T-cell (primary cell): Measurements from ENCODE around the gene TTN. TPM values are rescaled to one million over a fixed set of nuclear protein-coding genes. Genes with fewer than 3 reads are reported as not detected.

ENCODE experiments used
- ATAC-seq, 4 experiments: fragments of 200-7000 bp in 3 of 4; fragments of 150-1000 bp in 1 of 4; cut with Tn5 transposase; replicated peaks in 1 of 4; 1 replicate in 3 of 4; 2 replicates in 1 of 4; pipeline ENCODE4 v1.10.0; 2021; ENCODE audit warnings: moderate library complexity in 3 of 4, mild to moderate bottlenecking in 2 of 4, moderate number of reproducible peaks in 1 of 4
- CTCF ChIA-PET, 2 donors: fragments of 300-600 bp; sonication (Branson Sonifier 250); formaldehyde crosslinking; loops; one replicate each; lab custom pipeline; 2022; ENCODE audit warnings: antibody characterized with exemption in 2 of 2; lab: Charles Lee
- POLR2A ChIA-PET, 2 donors: fragments of 300-600 bp; sonication (Branson Sonifier 250); formaldehyde crosslinking; loops; one replicate each; lab custom pipeline; 2022; ENCODE audit warnings: antibody characterized with exemption in 2 of 2; lab: Charles Lee
- DNase-seq, 35 experiments: peaks; one replicate each; pipeline versions ENCODE4 v3.0.0 to v3.0.0-alpha.2; 2013 to 2023
- H3K27ac ChIP-seq: one replicate; pipeline ENCODE4 v1.5.1; 2013; ENCODE audit warnings: low read length
- H3K27me3 ChIP-seq, 2 experiments: replicated peaks in 1 of 2; 1 replicate in 1 of 2; 2 replicates in 1 of 2; pipeline versions ENCODE4 v1.6.1 to v1.7.0; 2013; ENCODE audit warnings: low read length in 1 of 2, mixed read lengths in 1 of 2; ENCODE audit not compliant: control insufficient read depth in 2 of 2, insufficient read depth in 2 of 2; ENCODE audit errors: extremely low read depth in 1 of 2
- H3K36me3 ChIP-seq, 2 donors: 1 replicate in 1 of 2; 2 replicates in 1 of 2; pipeline versions ENCODE4 v1.6.1 to v1.7.0; 2013; ENCODE audit warnings: low read length in 1 of 2; ENCODE audit not compliant: control insufficient read depth in 2 of 2, insufficient read depth in 1 of 2; ENCODE audit errors: extremely low read depth in 1 of 2
- H3K4me1 ChIP-seq, 2 experiments: 1 replicate in 1 of 2; 2 replicates in 1 of 2; pipeline versions ENCODE4 v1.6.1 to v1.7.0; 2013; ENCODE audit warnings: low read length in 2 of 2, mixed read lengths in 1 of 2; ENCODE audit not compliant: insufficient read depth in 2 of 2, control insufficient read depth in 1 of 2; ENCODE audit errors: extremely low read depth in 1 of 2
- H3K4me3 ChIP-seq, 2 donors: 1 replicate in 1 of 2; 2 replicates in 1 of 2; pipeline versions ENCODE4 v1.5.1 to v1.7.0; 2013; ENCODE audit warnings: mild to moderate bottlenecking in 2 of 2, low read length in 1 of 2, moderate library complexity in 1 of 2; ENCODE audit not compliant: control insufficient read depth in 1 of 2; ENCODE audit errors: extremely low read depth in 1 of 2
- H3K9me3 ChIP-seq: 2 replicates; pipeline ENCODE4 v1.7.0; 2013
- H3K27ac Mint-ChIP-seq, 2 donors: one replicate each; pipeline ENCODE4 v1.8.0; 2020 to 2021; ENCODE audit warnings: mild to moderate bottlenecking in 2 of 2, mixed read lengths in 2 of 2
- H3K27me3 Mint-ChIP-seq, 2 donors: one replicate each; pipeline ENCODE4 v1.8.0; 2021 to 2022; ENCODE audit warnings: mixed read lengths in 2 of 2
- H3K36me3 Mint-ChIP-seq: one replicate; pipeline ENCODE4 v1.8.0; 2021; ENCODE audit warnings: mixed read lengths
- H3K4me1 Mint-ChIP-seq, 3 donors: one replicate each; pipeline ENCODE4 v1.8.0; 2020 to 2022; ENCODE audit warnings: mixed read lengths in 3 of 3, mild to moderate bottlenecking in 1 of 3
- H3K4me3 Mint-ChIP-seq, 3 donors: one replicate each; pipeline ENCODE4 v1.8.0; 2020 to 2022; ENCODE audit warnings: mild to moderate bottlenecking in 3 of 3, mixed read lengths in 3 of 3, moderate library complexity in 3 of 3
- H3K9me3 Mint-ChIP-seq, 3 donors: one replicate each; pipeline ENCODE4 v1.8.0; 2020 to 2022; ENCODE audit warnings: mixed read lengths in 3 of 3
- WGBS: methylation state at CpG from one replicate; pipeline ENCODE4 v1.1.5; 2013; ENCODE audit warnings: missing lambda C conversion rate; ENCODE audit not compliant: insufficient coverage; 5-methylcytosine and 5-hydroxymethylcytosine counted together
- total RNA-seq, 35 experiments: library from RNA in 6 of 35; stranded (reverse) in 6 of 35; fragments of 120-200 nt in 1 of 35; gene quantifications; one replicate each; pipeline versions ENCODE4 v1.2.1 to v1.2.4 and lab custom pipeline; 2013 to 2026

The TTN gene
- total RNA-seq, 5 donors from 2014 or later (not counting 1 experiment from before 2014, with no cell fraction given): 14.3 to 49.2 (median 15.7) TPM

GRCh38 chr2:178787934-178788333 is 19.3 kb downstream of the TTN start:
- CTCF ChIA-PET: interaction anchor here in 1 of 2 donors (0.5 kb wide), 1 partner anchor 11 kb away, joined by 3 read pairs; no protein-coding TSS in a partner anchor
- WGBS: no CpG with 5 or more reads among the region's 5 CpGs

DNA sequence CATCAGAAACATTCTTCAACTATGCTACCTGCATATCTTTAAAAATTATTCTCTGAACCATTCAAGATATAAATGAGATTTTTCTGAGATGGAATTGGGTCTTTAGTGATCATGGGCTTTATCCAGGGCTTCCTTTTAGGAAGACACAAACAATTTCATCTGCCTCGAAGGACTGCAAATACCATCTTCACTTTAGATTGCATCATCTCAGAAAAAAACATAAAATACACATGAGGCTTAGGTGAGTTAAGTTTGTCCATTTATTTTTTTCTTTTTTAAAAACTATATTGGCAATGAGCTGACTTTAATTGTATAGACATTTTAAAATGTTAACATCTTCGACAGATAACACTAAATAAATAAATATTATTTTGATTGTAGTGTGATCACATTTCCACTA is 20.1 kb downstream of the TTN start:
- CTCF ChIA-PET: interaction anchor here in 1 of 2 donors (0.9 kb wide), 1 partner anchor 15 kb away, joined by 3 read pairs; no protein-coding TSS in a partner anchor
- ATAC-seq (no peak), DNase-seq (no peak)
- H3K9me3 Mint-ChIP-seq: no peaks in the 10 kb centered on the region
- H3K4me1 ChIP-seq: no peaks in the 10 kb centered on the region
- no peaks in the 10 kb centered on the region for H3K4me1 Mint-ChIP-seq
- no peak overlapping the region for H3K27ac Mint-ChIP-seq
- no peak overlapping the region for H3K27ac ChIP-seq
- no peaks in the 10 kb centered on the region for H3K27me3 ChIP-seq
- peaks cover 31% of the 10 kb centered on the region for H3K36me3 Mint-ChIP-seq
- no peak overlapping the region for H3K4me3 ChIP-seq
- no CpG with 5 or more reads among the region's 2 CpGs for WGBS
- H3K4me3 Mint-ChIP-seq: no peak overlapping the region
- H3K27me3 Mint-ChIP-seq: no peaks in the 10 kb centered on the region
- H3K36me3 ChIP-seq: peaks cover 0 to 17% of the 10 kb centered on the region in 2 donors
- POLR2A ChIA-PET: interaction anchor here in 1 of 2 donors (0.7 kb wide), 1 partner anchor 108 kb away, joined by 3 read pairs; no protein-coding TSS in a partner anchor
- no peaks in the 10 kb centered on the region for H3K9me3 ChIP-seq

More at GRCh38 chr2:178787934-178788333, 19.3 kb downstream of the TTN start:
- peaks cover 29% of the 10 kb centered on the region for H3K36me3 Mint-ChIP-seq
- no peaks in the 10 kb centered on the region for H3K9me3 Mint-ChIP-seq
- no peak for DNase-seq
- Histone ChIP-seq H3K27ac (no peak overlapping the region), H3K4me1 (no peaks in the 10 kb centered on the region), H3K36me3 (peaks cover 0 to 15% of the 10 kb centered on the region in 2 donors), H3K4me3 (no peak overlapping the region), H3K9me3 (no peaks in the 10 kb centered on the region), H3K27me3 (no peaks in the 10 kb centered on the region)
- no peaks in the 10 kb centered on the region for H3K27me3 Mint-ChIP-seq
- no peak overlapping the region for H3K4me3 Mint-ChIP-seq
- no peak for ATAC-seq
- POLR2A ChIA-PET: no interaction called here
- H3K4me1 Mint-ChIP-seq: no peaks in the 10 kb centered on the region
- no peak overlapping the region for H3K27ac Mint-ChIP-seq

- Mint-ChIP-seq H3K9me3 (no peaks in the 10 kb centered on the region), H3K27ac (no peak overlapping the region), H3K4me3 (no peak overlapping the region), H3K36me3 (peaks cover 37% of the 10 kb centered on the region), H3K4me1 (no peaks in the 10 kb centered on the region), H3K27me3 (no peaks in the 10 kb centered on the region)
- CTCF ChIA-PET: no interaction called here
- POLR2A ChIA-PET: no interaction called here
- H3K27me3 ChIP-seq: no peaks in the 10 kb centered on the region
- 71% methylated on average over 1 of the region's 10 CpGs for WGBS
- H3K4me1 ChIP-seq: no peaks in the 10 kb centered on the region
- no peak for ATAC-seq
- H3K4me3 ChIP-seq: no peak overlapping the region
- no peak for DNase-seq
- H3K9me3 ChIP-seq: no peaks in the 10 kb centered on the region
- no peak overlapping the region for H3K27ac ChIP-seq
- H3K36me3 ChIP-seq: peaks cover 0 to 12% of the 10 kb centered on the region in 2 donors
Observed at GRCh38 chr2:178783889-178784288, 23.3 kb downstream of the TTN start.

- peaks cover 0 to 12% of the 10 kb centered on the region in 2 donors for H3K36me3 ChIP-seq
- no peak for ATAC-seq
- H3K36me3 Mint-ChIP-seq: peaks cover 43% of the 10 kb centered on the region
Observed at GRCh38 chr2:178782236-178782635, 25.0 kb downstream of the TTN start.

DNA sequence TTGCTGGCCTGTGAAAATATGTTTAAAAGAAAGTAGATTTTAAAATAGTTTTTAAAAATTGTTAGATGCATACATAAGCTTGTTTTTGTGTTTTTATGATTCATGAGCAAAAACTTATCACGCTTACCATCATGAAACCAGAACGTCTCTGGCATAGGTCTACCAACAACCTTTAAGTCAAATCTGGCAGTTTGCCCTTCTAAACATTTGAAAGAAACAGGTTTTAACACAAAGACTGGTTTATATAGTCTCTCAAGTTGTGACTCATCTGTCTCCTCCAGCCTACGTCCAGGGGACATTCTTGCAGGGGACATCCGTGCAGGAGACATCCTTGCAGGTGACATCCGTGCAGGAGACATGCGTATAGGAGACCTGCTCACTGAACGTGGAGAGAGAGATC is 29.6 kb downstream of the TTN start:
- H3K9me3 ChIP-seq: no peaks in the 10 kb centered on the region
- H3K36me3 Mint-ChIP-seq: peaks cover 59% of the 10 kb centered on the region
- no peaks in the 10 kb centered on the region for H3K4me1 Mint-ChIP-seq
- no peaks in the 10 kb centered on the region for H3K27me3 Mint-ChIP-seq
- ChIA-PET CTCF (interaction anchor here in 1 of 2 donors (0.5 kb wide), 1 partner anchor 128 kb away, joined by 3 read pairs; no protein-coding TSS in a partner anchor), POLR2A (no interaction called here)
- H3K27me3 ChIP-seq: no peaks in the 10 kb centered on the region
- H3K4me1 ChIP-seq: no peaks in the 10 kb centered on the region
- H3K4me3 ChIP-seq: no peak overlapping the region
- H3K27ac ChIP-seq: no peak overlapping the region
- H3K36me3 ChIP-seq: peaks cover 5 to 16% of the 10 kb centered on the region in 2 donors
- H3K27ac Mint-ChIP-seq: no peak overlapping the region
- H3K9me3 Mint-ChIP-seq: peaks cover 0 to 4% (median 3%) of the 10 kb centered on the region in 3 donors
- H3K4me3 Mint-ChIP-seq: no peak overlapping the region
- 87% methylated on average over 3 of the region's 7 CpGs for WGBS
- DNase-seq: no peak
- no peak for ATAC-seq

More at GRCh38 chr2:178782236-178782635, 25.0 kb downstream of the TTN start:
- Histone ChIP-seq H3K27ac (no peak overlapping the region), H3K4me1 (no peaks in the 10 kb centered on the region), H3K4me3 (no peak overlapping the region), H3K27me3 (no peaks in the 10 kb centered on the region), H3K9me3 (no peaks in the 10 kb centered on the region)
- ChIA-PET POLR2A (no interaction called here), CTCF (interaction anchor here in 1 of 2 donors (0.7 kb wide), 1 partner anchor 33 kb away, joined by 3 read pairs; no protein-coding TSS in a partner anchor)
- Mint-ChIP-seq H3K4me3 (no peak overlapping the region), H3K27me3 (no peaks in the 10 kb centered on the region), H3K4me1 (no peaks in the 10 kb centered on the region), H3K9me3 (no peaks in the 10 kb centered on the region), H3K27ac (no peak overlapping the region)
- WGBS: no CpG with 5 or more reads among the region's 7 CpGs
- DNase-seq: no peak

- CTCF ChIA-PET: interaction anchor here (0.5 to 0.7 kb wide), 2 partner anchors 12 to 288 kb away, joined by 3 read pairs; no protein-coding TSS in a partner anchor
- Histone ChIP-seq H3K36me3 (peaks cover 5 to 13% of the 10 kb centered on the region in 2 donors), H3K27me3 (no peaks in the 10 kb centered on the region), H3K9me3 (no peaks in the 10 kb centered on the region), H3K27ac (no peak overlapping the region), H3K4me1 (no peaks in the 10 kb centered on the region), H3K4me3 (no peak overlapping the region)
- Mint-ChIP-seq H3K4me1 (no peaks in the 10 kb centered on the region), H3K4me3 (no peak overlapping the region), H3K27ac (no peak overlapping the region), H3K36me3 (peaks cover 58% of the 10 kb centered on the region), H3K9me3 (peaks cover 0 to 4% (median 3%) of the 10 kb centered on the region in 3 donors), H3K27me3 (no peaks in the 10 kb centered on the region)
- POLR2A ChIA-PET: no interaction called here
- WGBS: no CpG with 5 or more reads among the region's 4 CpGs
- no peak for ATAC-seq
- DNase-seq: no peak
Observed at GRCh38 chr2:178776751-178777150, 30.5 kb downstream of the TTN start.
